ENCODE measurements around the gene PYGM. TPM values are rescaled to one million over a fixed set of nuclear protein-coding genes. Genes with fewer than 3 reads are reported as not detected.
A peak's percentile ranks its signal among the peaks of the same experiment; 100 is the strongest.

The PYGM gene
- total and polyA plus RNA-seq, 2 of the 8 experiments (the other 6 are each of a cell fraction or from before 2014, with no cell fraction given) = 9.6 to 10.0 TPM

DNA sequence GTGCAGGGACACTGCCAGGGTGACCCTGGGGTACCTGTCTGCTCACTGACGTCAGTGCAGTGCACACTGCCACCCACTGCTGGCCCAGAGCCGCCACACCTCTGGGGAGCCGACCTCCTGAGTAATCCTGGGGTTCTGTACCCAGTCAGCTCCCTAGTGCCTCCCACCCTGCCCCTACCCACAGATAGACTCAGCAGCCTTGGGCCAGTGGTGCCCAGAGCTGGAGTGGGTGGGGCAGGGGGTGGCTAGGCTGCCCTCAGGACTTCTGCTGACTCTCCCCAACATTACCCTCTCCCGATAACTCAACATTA is 42.6 kb downstream of the PYGM start:
- Histone ChIP-seq H2BK20ac (ENCODE audit: low read length) (no peak overlapping the region), H3K4ac (replicated peaks; ENCODE audit: insufficient read length, low read depth, low read length) (no peak overlapping the region), H4K5ac (ENCODE audit: insufficient read length, low read depth, low read length) (no peak overlapping the region), H3K14ac (ENCODE audit: insufficient read length) (no peak overlapping the region), H2BK15ac (ENCODE audit: low read length) (peak overlapping the region; percentile 75; the same call in 1 of the 2 replicates), H3K23ac (ENCODE audit: insufficient read length) (no peak overlapping the region), H2AK5ac (ENCODE audit: low read depth, low read length) (no peak overlapping the region), H3K23me2 (ENCODE audit: low read depth, low read length) (peaks cover 10% of the 10 kb centered on the region; the same call in 1 of the 2 replicates), H3K27me3 (replicated peaks in 1 of 4; ENCODE audit: control insufficient read depth in 3 of 4, extremely low read depth in 1 of 4, insufficient read depth in 3 of 4, low read length in 3 of 4) (peaks cover 14 to 49% (median 35%) of the 10 kb centered on the region in 4 experiments), H3K4me2 (ENCODE audit: insufficient read depth in 1 of 2, low read depth in 2 of 2, low read length in 2 of 2) (no peak overlapping the region), H3K36me3 (ENCODE audit: control insufficient read depth in 2 of 4, insufficient read depth in 4 of 4, low read length in 3 of 4) (peaks cover 0 to 3% (median 0%) of the 10 kb centered on the region in 4 experiments; a peak in 1 of 8 replicates), H3K18ac (ENCODE audit: extremely low read depth, low read length) (no peak overlapping the region; the same call in 1 of the 2 replicates), H3K9ac (replicated peaks in 1 of 4; ENCODE audit: extremely low read depth in 1 of 4, low read depth in 3 of 4, low read length in 3 of 4) (no peak overlapping the region), H4K91ac (replicated peaks; ENCODE audit: insufficient read length, low read length) (no peak overlapping the region), H2AFZ (ENCODE audit: low read length) (no peak overlapping the region), H2BK5ac (ENCODE audit: low read depth, low read length) (0 out of 2 replicates have a peak overlapping the region, but pooled peaks have one; percentile 24), H4K8ac (ENCODE audit: extremely low read depth, insufficient read depth, low read length) (no peak overlapping the region), H3K4me1 (replicated peaks in 1 of 4; ENCODE audit: control insufficient read depth in 3 of 4, insufficient read depth in 4 of 4, low read length in 3 of 4) (peaks cover 2 to 18% (median 8%) of the 10 kb centered on the region in 4 experiments), H3K4me3 (ENCODE audit: extremely low read depth in 1 of 4, insufficient read depth in 2 of 4, low read depth in 3 of 4, low read length in 4 of 4) (no peak overlapping the region), H3K56ac (replicated peaks; ENCODE audit: insufficient read length, low read depth, low read length) (no peak overlapping the region), H2BK120ac (replicated peaks; ENCODE audit: low read depth, low read length) (no peak overlapping the region), H3K27ac (ENCODE audit: low read depth, low read length) (no peak overlapping the region), H4K20me1 (replicated peaks in 1 of 2; ENCODE audit: control insufficient read depth in 1 of 2, insufficient read depth in 2 of 2, low read length in 2 of 2) (peaks cover 0 to 4% of the 10 kb centered on the region in 2 experiments), H2BK12ac (ENCODE audit: low read depth, low read length) (peak overlapping the region; percentile 50; the same call in 1 of the 2 replicates), H3K9me3 (ENCODE audit: insufficient read depth in 2 of 2, low read depth in 1 of 2, low read length in 1 of 2) (no peaks in the 10 kb centered on the region), H3K79me1 (ENCODE audit: low read depth, low read length) (no peaks in the 10 kb centered on the region), H3K79me2 (ENCODE audit: control insufficient read depth in 1 of 2, insufficient read depth in 2 of 2, low read length in 2 of 2) (no peaks in the 10 kb centered on the region)
- WGBS, 2 experiments (ENCODE audit: extremely low coverage in 1 of 2, insufficient coverage in 1 of 2, insufficient read length in 1 of 2, insufficient replicate concordance in 2 of 2, low coverage in 1 of 2, low lambda C conversion rate in 2 of 2, missing lambda C conversion rate in 1 of 2) = 91% methylated on average over 3 of the region's 4 CpGs; no CpG with 5 or more reads in 1 of the 2 experiments
- FAIRE-seq (no peak), DNase-seq (ENCODE audit: low read depth in 1 of 2, low spot score in 2 of 2) (no peak)
- POLR2A ChIA-PET (ENCODE audit: partially characterized antibody) = interaction anchor here (1.2 to 3.6 kb wide), 4 partner anchors 9 to 57 kb away, joined by 4 to 22 read pairs (median 4); no protein-coding TSS in a partner anchor
- CTCF ChIA-PET (ENCODE audit: partially characterized antibody) = interaction anchor here (0.7 to 4.7 kb wide), 11 partner anchors 12 to 362 kb away, joined by 3 to 30 read pairs (median 6); partner anchors contain the start of gene RASGRP2
- no peak for TF ChIP-seq SIX5 (IDR thresholded peaks at IDR 0.05; ENCODE audit: low read depth, low read length)
- peak in 1 of 3 experiments; percentile 9; a peak in 1 of 4 replicates for TF ChIP-seq CTCF (IDR thresholded peaks at IDR 0.05; ENCODE audit: control extremely low read depth in 1 of 3, insufficient read depth in 1 of 3, low read depth in 1 of 3, low read length in 3 of 3)
- no peak for TF ChIP-seq YY1 (IDR thresholded peaks at IDR 0.05; ENCODE audit: low read depth, low read length)
- no peak for TF ChIP-seq BRCA1 (IDR thresholded peaks at IDR 0.05; ENCODE audit: low read depth, low read length)
